Measurements from ENCODE around the gene TDRD9. TPM values are rescaled to one million over a fixed set of nuclear protein-coding genes. Genes with fewer than 3 reads are reported as not detected.

The TDRD9 gene
- polyA plus RNA-seq, 1 experiment = 2.2 TPM

DNA sequence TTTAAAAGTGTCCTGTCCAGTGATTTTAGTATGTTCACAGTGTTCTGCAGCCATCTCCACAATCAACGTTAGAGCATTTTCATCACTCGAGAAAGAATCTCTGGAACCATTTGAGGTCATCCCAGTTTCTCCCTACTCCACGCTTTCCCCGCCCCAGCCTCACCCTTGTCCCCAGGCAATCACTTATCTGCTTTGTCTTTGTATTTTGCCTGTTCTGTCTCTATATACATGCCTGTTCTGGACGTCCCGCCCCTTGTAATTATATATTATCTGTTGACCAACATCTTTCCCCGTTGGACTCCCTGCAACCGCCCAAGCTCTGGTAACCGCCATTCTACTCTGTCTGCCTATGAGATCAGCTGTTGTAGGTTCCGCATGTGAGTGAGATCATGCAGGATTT, 135.7 kb downstream of the TDRD9 start:
- Histone ChIP-seq H3K4me3 (ENCODE audit: low read depth, low read length) (no peak overlapping the region), H3K36me3 (ENCODE audit: control insufficient read depth, insufficient read depth, low read length) (no peaks in the 10 kb centered on the region), H3K27me3 (ENCODE audit: control insufficient read depth, insufficient read depth, low read length) (no peaks in the 10 kb centered on the region)
- ChIA-PET POLR2A (no interaction called here), CTCF (interaction anchor here (1.5 kb wide), 1 partner anchor 14 kb away, joined by 10 read pairs; no protein-coding TSS in a partner anchor)
- TF ChIP-seq, protein P1, sequence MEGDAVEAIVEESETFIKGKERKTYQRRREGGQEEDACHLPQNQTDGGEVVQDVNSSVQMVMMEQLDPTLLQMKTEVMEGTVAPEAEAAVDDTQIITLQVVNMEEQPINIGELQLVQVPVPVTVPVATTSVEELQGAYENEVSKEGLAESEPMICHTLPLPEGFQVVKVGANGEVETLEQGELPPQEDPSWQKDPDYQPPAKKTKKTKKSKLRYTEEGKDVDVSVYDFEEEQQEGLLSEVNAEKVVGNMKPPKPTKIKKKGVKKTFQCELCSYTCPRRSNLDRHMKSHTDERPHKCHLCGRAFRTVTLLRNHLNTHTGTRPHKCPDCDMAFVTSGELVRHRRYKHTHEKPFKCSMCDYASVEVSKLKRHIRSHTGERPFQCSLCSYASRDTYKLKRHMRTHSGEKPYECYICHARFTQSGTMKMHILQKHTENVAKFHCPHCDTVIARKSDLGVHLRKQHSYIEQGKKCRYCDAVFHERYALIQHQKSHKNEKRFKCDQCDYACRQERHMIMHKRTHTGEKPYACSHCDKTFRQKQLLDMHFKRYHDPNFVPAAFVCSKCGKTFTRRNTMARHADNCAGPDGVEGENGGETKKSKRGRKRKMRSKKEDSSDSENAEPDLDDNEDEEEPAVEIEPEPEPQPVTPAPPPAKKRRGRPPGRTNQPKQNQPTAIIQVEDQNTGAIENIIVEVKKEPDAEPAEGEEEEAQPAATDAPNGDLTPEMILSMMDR (IDR thresholded peaks at IDR 0.05; ENCODE audit: insufficient read depth, low read depth, low read length) = no peak
- DNase-seq (ENCODE audit: low read depth) = no peak

DNA sequence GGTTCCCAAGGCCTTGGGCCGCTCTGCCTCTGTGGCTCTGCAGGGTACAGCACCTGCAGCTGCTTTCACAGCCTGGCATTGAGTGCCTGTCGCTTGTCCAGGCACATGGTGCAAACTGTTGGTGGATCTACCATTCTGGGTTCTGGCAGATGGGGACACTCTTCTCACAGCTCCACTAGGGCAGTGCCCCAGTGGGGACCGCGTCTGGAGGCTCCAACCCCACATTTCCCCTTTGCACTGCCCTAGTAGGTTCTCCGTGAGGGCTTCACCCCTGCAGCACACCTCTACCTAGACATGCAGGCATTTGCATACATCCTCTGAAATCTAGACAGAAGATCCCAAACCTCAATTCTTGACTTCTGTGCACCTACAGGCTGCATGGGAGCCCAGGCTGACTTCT, 138.0 kb downstream of the TDRD9 start:
- H3K36me3 ChIP-seq (ENCODE audit: control insufficient read depth, insufficient read depth, low read length) = no peaks in the 10 kb centered on the region
- no peak for DNase-seq (ENCODE audit: low read depth)
- ChIA-PET CTCF (interaction anchor here (1.0 kb wide), 1 partner anchor 10 kb away, joined by 6 read pairs; no protein-coding TSS in a partner anchor), POLR2A (no interaction called here)
- no peaks in the 10 kb centered on the region for H3K27me3 ChIP-seq (ENCODE audit: control insufficient read depth, insufficient read depth, low read length)
- TF ChIP-seq, protein P1 (IDR thresholded peaks at IDR 0.05; ENCODE audit: insufficient read depth, low read depth, low read length) = no peak
- no peak overlapping the region for H3K4me3 ChIP-seq (ENCODE audit: low read depth, low read length)

DNA sequence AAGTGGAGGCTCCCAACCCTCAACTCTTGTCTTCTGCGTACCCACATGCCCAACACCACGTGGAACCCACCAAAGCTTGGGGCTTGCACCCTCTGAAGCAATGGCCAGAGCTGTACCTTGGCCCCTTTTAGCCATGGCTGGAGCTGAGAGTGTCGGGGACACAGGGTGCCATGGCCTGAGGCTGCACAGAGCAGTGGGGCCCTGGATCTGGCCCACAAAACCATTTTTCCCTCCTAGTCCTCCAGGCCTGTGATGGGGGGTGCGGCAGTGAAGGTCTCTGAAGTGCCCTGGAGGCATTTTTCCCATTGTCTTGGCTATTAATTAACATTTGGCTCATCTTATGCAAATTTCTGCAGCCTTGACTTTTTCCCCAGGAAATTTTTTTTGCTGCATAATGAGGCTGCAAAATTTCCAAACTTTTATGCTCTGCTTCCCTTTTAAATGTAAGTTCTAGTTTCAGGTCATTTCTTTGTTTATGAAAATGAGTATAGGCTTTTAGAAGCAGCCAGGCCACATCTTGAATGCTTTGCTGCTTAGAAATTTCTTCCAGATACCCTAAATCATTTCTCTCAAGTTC, 138.6 kb downstream of the TDRD9 start:
- Histone ChIP-seq H3K4me3 (ENCODE audit: low read depth, low read length) (no peak overlapping the region), H3K27me3 (ENCODE audit: control insufficient read depth, insufficient read depth, low read length) (no peaks in the 10 kb centered on the region), H3K36me3 (ENCODE audit: control insufficient read depth, insufficient read depth, low read length) (no peaks in the 10 kb centered on the region)
- ChIA-PET CTCF (interaction anchor here (1.0 kb wide), 1 partner anchor 10 kb away, joined by 6 read pairs; no protein-coding TSS in a partner anchor), POLR2A (no interaction called here)
- DNase-seq (ENCODE audit: low read depth) = no peak
- TF ChIP-seq, protein P1 (IDR thresholded peaks at IDR 0.05; ENCODE audit: insufficient read depth, low read depth, low read length) = no peak

DNA sequence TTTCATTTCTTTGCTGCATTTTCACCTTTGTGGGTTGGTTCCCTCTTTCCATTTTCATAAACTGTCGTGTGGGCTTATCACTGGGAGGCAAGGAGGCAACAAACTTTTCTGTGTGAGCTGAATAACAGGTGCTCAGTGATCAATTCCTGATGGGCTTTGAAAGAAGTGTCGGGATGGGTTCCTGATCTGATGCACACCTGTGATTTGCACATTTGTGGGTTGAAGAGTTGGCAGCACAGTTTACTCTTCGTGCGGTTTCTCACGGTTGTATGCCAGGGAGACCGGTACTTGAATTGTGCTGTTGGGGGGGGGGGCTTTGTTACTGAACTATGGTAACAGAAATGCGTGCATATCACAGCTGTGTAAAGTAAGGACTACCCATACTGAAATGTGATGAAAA, 141.3 kb downstream of the TDRD9 start:
- ChIA-PET POLR2A (no interaction called here), CTCF (interaction anchor here (0.6 to 1.5 kb wide), 2 partner anchors 8 to 677 kb away, joined by 3 to 14 read pairs; no protein-coding TSS in a partner anchor)
- Histone ChIP-seq H3K4me3 (ENCODE audit: low read depth, low read length) (no peak overlapping the region), H3K27me3 (ENCODE audit: control insufficient read depth, insufficient read depth, low read length) (no peaks in the 10 kb centered on the region), H3K36me3 (ENCODE audit: control insufficient read depth, insufficient read depth, low read length) (no peaks in the 10 kb centered on the region)
- DNase-seq (ENCODE audit: low read depth) = no peak
- TF ChIP-seq, protein P1 (IDR thresholded peaks at IDR 0.05; ENCODE audit: insufficient read depth, low read depth, low read length) = no peak

DNA sequence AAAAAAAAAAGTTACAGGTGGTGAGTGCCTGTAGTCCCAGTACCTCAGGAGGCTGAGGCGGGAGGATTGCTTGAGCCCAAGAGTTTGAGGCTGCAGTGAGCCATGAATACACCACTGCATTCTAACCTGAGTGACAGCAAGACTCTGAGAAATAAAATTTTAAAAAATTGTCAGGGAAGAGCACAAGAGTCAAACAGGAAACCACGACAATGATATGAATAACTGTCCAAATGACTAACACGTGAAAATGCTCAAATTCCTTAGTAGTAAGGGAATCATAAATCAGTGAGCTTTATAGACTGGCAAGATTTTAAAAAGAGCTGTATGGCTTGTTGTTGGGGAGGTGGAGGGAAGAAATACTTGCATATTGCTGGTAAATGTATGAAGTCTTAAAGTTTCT, 144.3 kb downstream of the TDRD9 start:
- no peaks in the 10 kb centered on the region for H3K27me3 ChIP-seq (ENCODE audit: control insufficient read depth, insufficient read depth, low read length)
- CTCF ChIA-PET = interaction anchor here (0.7 kb wide), 1 partner anchor 483 kb away, joined by 3 read pairs; no protein-coding TSS in a partner anchor
- no peaks in the 10 kb centered on the region for H3K36me3 ChIP-seq (ENCODE audit: control insufficient read depth, insufficient read depth, low read length)
- H3K4me3 ChIP-seq (ENCODE audit: low read depth, low read length) = no peak overlapping the region
- POLR2A ChIA-PET = no interaction called here
- no peak for DNase-seq (ENCODE audit: low read depth)
- TF ChIP-seq, protein P1 (IDR thresholded peaks at IDR 0.05; ENCODE audit: insufficient read depth, low read depth, low read length) = no peak
